CD4-positive, alpha-beta T cell treated with Interleukin-15 for 4 hours (primary cell): ENCODE measurements around the gene PCDH12.

Experiments
- DNase-seq: peaks from one replicate; pipeline ENCODE4 v3.0.0-alpha.2; 2020; ENCODE audit warnings: low spot score

Gene PCDH12

GRCh38 chr5:141966275-141966962, 8.4 kb upstream of the PCDH12 start:
- no peak for DNase-seq

- DNase-seq: no peak
These were observed 7.1 kb upstream of the PCDH12 start for GRCh38 chr5:141965071-141965470.

GRCh38 chr5:141963701-141964100, 5.7 kb upstream of the PCDH12 start:
- no peak for DNase-seq

- DNase-seq: no peak
These were observed 3.5 kb upstream of the PCDH12 start for GRCh38 chr5:141961466-141961865.

GRCh38 chr5:141960449-141961323, 2.7 kb upstream of the PCDH12 start:
- peak; percentile 92 for DNase-seq

GRCh38 chr5:141960018-141960417, 2.0 kb upstream of the PCDH12 start:
- DNase-seq: no peak

GRCh38 chr5:141958546-141959172, 657 bp upstream of the PCDH12 start:
- DNase-seq: no peak

- DNase-seq: no peak
These were observed 520 bp downstream of the PCDH12 start for GRCh38 chr5:141957367-141957996.

GRCh38 chr5:141954194-141954593, 3.8 kb downstream of the PCDH12 start:
- no peak for DNase-seq

GRCh38 chr5:141952020-141952419, 6.0 kb downstream of the PCDH12 start:
- DNase-seq: no peak

- DNase-seq: no peak
These were observed 6.6 kb downstream of the PCDH12 start for GRCh38 chr5:141951332-141951781.

- DNase-seq: no peak
These were observed 7.6 kb downstream of the PCDH12 start for GRCh38 chr5:141950207-141951005.

- no peak for DNase-seq
These were observed 8.5 kb downstream of the PCDH12 start for GRCh38 chr5:141949511-141949910.

- no peak for DNase-seq
These were observed 9.2 kb downstream of the PCDH12 start for GRCh38 chr5:141948812-141949211.

GRCh38 chr5:141947316-141947715, 10.7 kb downstream of the PCDH12 start:
- DNase-seq: no peak

- DNase-seq: no peak
These were observed 12.4 kb downstream of the PCDH12 start for GRCh38 chr5:141945511-141946051.

- DNase-seq: no peak
These were observed 13.9 kb downstream of the PCDH12 start for GRCh38 chr5:141944076-141944475.

- DNase-seq: no peak
These were observed 15.7 kb downstream of the PCDH12 start for GRCh38 chr5:141942185-141942857.

- DNase-seq: no peak
These were observed 16.2 kb downstream of the PCDH12 start for GRCh38 chr5:141941779-141942178.

- no peak for DNase-seq
These were observed 16.7 kb downstream of the PCDH12 start for GRCh38 chr5:141941307-141941706.
